Liver (tissue), 3 donors: ENCODE results near the gene ZNF618.

ENCODE experiments used
- ATF3 ChIP-seq: IDR thresholded peaks from 2 replicates; pipeline ENCODE4 v1.6.1; 2016; ENCODE audit warnings: antibody characterized with exemption
- EGR1 ChIP-seq, 2 donors: IDR thresholded peaks; 2 replicates each; pipeline ENCODE4 v1.6.1; 2016 to 2018; ENCODE audit warnings: antibody characterized with exemption in 2 of 2, low read depth in 2 of 2
- GABPA ChIP-seq, 2 donors: IDR thresholded peaks in 1 of 2; conservative IDR thresholded peaks in 1 of 2; 2 replicates each; pipeline ENCODE4 v1.6.1; 2016; ENCODE audit warnings: antibody characterized with exemption in 2 of 2, mild to moderate bottlenecking in 1 of 2, moderate library complexity in 1 of 2
- JUND ChIP-seq, 2 donors: IDR thresholded peaks; 2 replicates each; pipeline ENCODE4 v1.6.1; 2016; ENCODE audit warnings: antibody characterized with exemption in 2 of 2
- MAX ChIP-seq: IDR thresholded peaks from 2 replicates; pipeline ENCODE4 v1.6.1; 2016; ENCODE audit warnings: antibody characterized with exemption
- NR2F2 ChIP-seq: IDR thresholded peaks from 2 replicates; pipeline ENCODE4 v1.6.1; 2016; ENCODE audit warnings: antibody characterized with exemption
- RAD21 ChIP-seq, 2 donors: IDR thresholded peaks; 2 replicates each; pipeline ENCODE4 v1.6.1; 2016; ENCODE audit warnings: antibody characterized with exemption in 2 of 2, mild to moderate bottlenecking in 2 of 2
- REST ChIP-seq: IDR thresholded peaks from 2 replicates; pipeline ENCODE4 v1.6.1; 2016; ENCODE audit warnings: antibody characterized with exemption, mild to moderate bottlenecking
- RXRA ChIP-seq, 2 donors: IDR thresholded peaks; 2 replicates each; pipeline ENCODE4 v1.6.1; 2017 to 2018; ENCODE audit warnings: antibody characterized with exemption in 2 of 2, mild to moderate bottlenecking in 1 of 2
- SP1 ChIP-seq: IDR thresholded peaks from 2 replicates; pipeline ENCODE4 v1.6.1; 2018; ENCODE audit warnings: antibody characterized with exemption, mild to moderate bottlenecking
- TAF1 ChIP-seq: conservative IDR thresholded peaks from 2 replicates; pipeline ENCODE4 v1.6.1; 2016; ENCODE audit warnings: antibody characterized with exemption, mild to moderate bottlenecking
- YY1 ChIP-seq: IDR thresholded peaks from 2 replicates; pipeline ENCODE4 v1.6.1; 2016; ENCODE audit warnings: antibody characterized with exemption, mild to moderate bottlenecking
- ZBTB33 ChIP-seq: IDR thresholded peaks from 2 replicates; pipeline ENCODE4 v1.6.1; 2016; ENCODE audit warnings: antibody characterized with exemption
- TF ChIP-seq, protein P1 (sequence below): fragments of 150-350 bp; IDR thresholded peaks from 2 replicates; pipeline ENCODE4 v1.5.1; 2017; ENCODE audit warnings: improper control_type of control experiment, low read depth, low read length; ENCODE audit not compliant: missing input control
- donor health status: healthy.
- donor health status: healthy.

DNA sequence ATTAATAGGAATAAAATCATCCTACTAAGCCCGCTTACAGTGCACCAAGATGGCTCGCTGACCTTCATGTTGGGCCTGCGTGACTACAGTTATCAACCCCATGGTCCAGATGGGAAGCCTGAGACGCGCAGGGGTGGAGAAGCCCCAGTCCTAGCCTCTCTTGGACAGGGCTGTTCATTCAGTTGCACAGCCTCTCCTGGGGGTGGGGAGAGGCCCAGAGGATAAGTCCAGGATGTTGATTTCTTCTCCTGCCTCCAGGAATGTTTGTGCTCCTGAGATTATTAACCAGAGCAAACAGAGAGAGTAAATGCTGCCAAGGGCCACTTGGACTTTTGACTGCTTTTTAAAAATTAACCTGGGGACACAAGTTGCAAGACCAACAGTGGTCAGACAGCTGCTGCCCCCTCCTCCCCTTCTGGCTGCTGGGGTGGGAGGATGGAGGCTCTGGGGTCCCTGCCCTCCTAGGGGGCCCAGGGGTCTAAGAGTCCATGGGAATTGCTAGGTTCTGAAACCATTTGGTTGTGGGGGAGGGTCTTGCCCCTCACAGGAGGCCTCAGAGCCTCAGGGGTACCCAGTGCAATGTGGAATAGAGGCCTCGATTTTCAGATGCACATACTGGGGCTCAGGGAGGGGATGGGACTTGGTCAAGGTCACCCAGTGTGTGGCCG, 204.8 kb downstream of the ZNF618 start:
- TF ChIP-seq, protein P1, sequence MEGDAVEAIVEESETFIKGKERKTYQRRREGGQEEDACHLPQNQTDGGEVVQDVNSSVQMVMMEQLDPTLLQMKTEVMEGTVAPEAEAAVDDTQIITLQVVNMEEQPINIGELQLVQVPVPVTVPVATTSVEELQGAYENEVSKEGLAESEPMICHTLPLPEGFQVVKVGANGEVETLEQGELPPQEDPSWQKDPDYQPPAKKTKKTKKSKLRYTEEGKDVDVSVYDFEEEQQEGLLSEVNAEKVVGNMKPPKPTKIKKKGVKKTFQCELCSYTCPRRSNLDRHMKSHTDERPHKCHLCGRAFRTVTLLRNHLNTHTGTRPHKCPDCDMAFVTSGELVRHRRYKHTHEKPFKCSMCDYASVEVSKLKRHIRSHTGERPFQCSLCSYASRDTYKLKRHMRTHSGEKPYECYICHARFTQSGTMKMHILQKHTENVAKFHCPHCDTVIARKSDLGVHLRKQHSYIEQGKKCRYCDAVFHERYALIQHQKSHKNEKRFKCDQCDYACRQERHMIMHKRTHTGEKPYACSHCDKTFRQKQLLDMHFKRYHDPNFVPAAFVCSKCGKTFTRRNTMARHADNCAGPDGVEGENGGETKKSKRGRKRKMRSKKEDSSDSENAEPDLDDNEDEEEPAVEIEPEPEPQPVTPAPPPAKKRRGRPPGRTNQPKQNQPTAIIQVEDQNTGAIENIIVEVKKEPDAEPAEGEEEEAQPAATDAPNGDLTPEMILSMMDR, result no peak
- TF ChIP-seq GABPA (IDR thresholded peaks at IDR 0.05 in 1 of 2, conservative IDR thresholded peaks at IDR 0.05 in 1 of 2), result peak in 1 of 2 donors; percentile 37
- peak; percentile 76 for TF ChIP-seq ZBTB33
- TF ChIP-seq YY1, result peak; percentile 83
- TF ChIP-seq NR2F2, result peak; percentile 41
- TF ChIP-seq JUND (IDR thresholded peaks at IDR 0.05), result peak; percentile 63 to 79
- peak; percentile 87 to 88 for TF ChIP-seq RXRA (IDR thresholded peaks at IDR 0.05)
- peak; percentile 48 for TF ChIP-seq ATF3
- peak in 1 of 2 donors; percentile 40 for TF ChIP-seq RAD21 (IDR thresholded peaks at IDR 0.05)
- peak; percentile 98 for TF ChIP-seq SP1
- TF ChIP-seq REST, result peak; percentile 70
- no peak for TF ChIP-seq EGR1 (IDR thresholded peaks at IDR 0.05; ENCODE audit: low read depth in 2 of 2)
- peak; percentile 4 for TF ChIP-seq TAF1
- peak; percentile 93 for TF ChIP-seq MAX
